K562 (cell line): ENCODE data around the gene HIPK1. TPM values are rescaled to one million over a fixed set of nuclear protein-coding genes. Genes with fewer than 3 reads are reported as not detected.
A peak's percentile ranks its signal among the peaks of the same experiment; 100 is the strongest.

Source experiments
- ATAC-seq: fragments of 200-7000 bp; cut with Tn5 transposase; 3 replicates; pipeline ENCODE4 v1.9.1; 2020; ENCODE audit warnings: moderate library complexity
- BruUV-seq: library from RNA; stranded (reverse); fragments of 400-500 nt; replicated peaks from 2 replicates; lab custom pipeline; 2021; lab: Mats Ljungman, UMichigan
- CTCF ChIA-PET: fragments of 300-600 bp; formaldehyde crosslinking; extraction: SDS; loops from one replicate; lab custom pipeline; 2021; ENCODE audit warnings: low intra/inter-chr PET ratio; lab: Yijun Ruan, JAX
- POLR2A ChIA-PET: fragments of 300-600, 350-650 bp; sonication (Branson Sonifier 250); formaldehyde crosslinking; extraction: SDS; loops from one replicate; lab custom pipeline; 2021; ENCODE audit warnings: antibody characterized with exemption, inconsistent platforms; lab: Yijun Ruan, JAX
- DNase-seq, 4 experiments: peaks; one replicate each; pipeline versions ENCODE4 v3.0.0 to v3.0.0-alpha.2; 2011 to 2018; ENCODE audit warnings: low spot score in 3 of 4, mixed read lengths in 3 of 4; ENCODE audit errors: extremely low read depth in 1 of 4
- FAIRE-seq: peaks from 2 replicates; lab custom pipeline; 2011; peaks lifted over from hg19 to GRCh38; lab: Jason Lieb, UNC
- H2AFZ ChIP-seq: 2 replicates; pipeline ENCODE4 v1.6.0; 2011; ENCODE audit warnings: low read depth, low read length, control low read depth, inconsistent platforms
- H3K27ac ChIP-seq: fragments of 200-600 bp; 3 replicates; pipeline ENCODE4 v1.8.0; 2011; ENCODE audit warnings: low read depth, mild to moderate bottlenecking, control low read depth, inconsistent platforms, low read length, moderate library complexity, mixed read lengths; ENCODE audit errors: extremely low read depth
- H3K27me3 ChIP-seq, 2 experiments: fragments of 300-600 bp in 1 of 2; 2 replicates in 1 of 2; 3 replicates in 1 of 2; pipeline versions ENCODE4 v1.6.0 to v1.8.0; 2011; ENCODE audit warnings: inconsistent platforms in 2 of 2, low read length in 2 of 2, mild to moderate bottlenecking in 1 of 2, mixed read lengths in 1 of 2, moderate library complexity in 1 of 2; ENCODE audit not compliant: control insufficient read depth in 2 of 2, insufficient read depth in 2 of 2
- H3K36me3 ChIP-seq: fragments of 300-600 bp; 3 replicates; pipeline ENCODE4 v1.8.0; 2011; ENCODE audit warnings: mild to moderate bottlenecking, low read length, inconsistent platforms; ENCODE audit not compliant: control insufficient read depth, insufficient read depth
- H3K4me1 ChIP-seq, 2 experiments: fragments of 200-600 bp in 1 of 2; replicated peaks in 1 of 2; 2 replicates in 1 of 2; 3 replicates in 1 of 2; pipeline versions ENCODE4 v1.5.1 to v1.8.0; 2011; ENCODE audit warnings: inconsistent platforms in 2 of 2, low read length in 2 of 2, mild to moderate bottlenecking in 1 of 2, mixed read lengths in 1 of 2, moderate library complexity in 1 of 2; ENCODE audit not compliant: control insufficient read depth in 2 of 2, insufficient read depth in 2 of 2
- H3K4me2 ChIP-seq: 2 replicates; pipeline ENCODE4 v1.6.1; 2011; ENCODE audit warnings: low read length, control low read depth, inconsistent platforms, mixed read lengths; ENCODE audit not compliant: insufficient read depth
- H3K4me3 ChIP-seq: fragments of 200-600 bp; sonication (generic), shearing (Covaris generic); 2 replicates; pipeline ENCODE4 v1.5.1; 2016; ENCODE audit warnings: control low read depth, inconsistent platforms
- H3K79me2 ChIP-seq: fragments of 200-600 bp; 3 replicates; pipeline ENCODE4 v1.8.0; 2011; ENCODE audit warnings: low read length, inconsistent platforms; ENCODE audit not compliant: control insufficient read depth, insufficient read depth
- H3K9ac ChIP-seq, 2 experiments: 2 replicates each; pipeline versions ENCODE4 v1.6.0 to v1.6.1; 2011; ENCODE audit warnings: low read depth in 2 of 2, low read length in 2 of 2, control low read depth in 1 of 2, inconsistent platforms in 1 of 2, mild to moderate bottlenecking in 1 of 2, mixed read lengths in 1 of 2; ENCODE audit not compliant: insufficient read depth in 1 of 2
- H3K9me1 ChIP-seq: one replicate; pipeline ENCODE4 v1.6.0; 2011; ENCODE audit warnings: inconsistent platforms, mild to moderate bottlenecking, low read length, moderate library complexity; ENCODE audit not compliant: control insufficient read depth, insufficient read depth
- H3K9me3 ChIP-seq: replicated peaks from 2 replicates; pipeline ENCODE4 v1.5.1; 2011; ENCODE audit warnings: low read depth, low read length, inconsistent platforms; ENCODE audit not compliant: control insufficient read depth, insufficient read depth
- H4K20me1 ChIP-seq: replicated peaks from 2 replicates; pipeline ENCODE4 v1.6.1; 2011; ENCODE audit warnings: low read length, inconsistent platforms, mixed read lengths; ENCODE audit not compliant: control insufficient read depth, insufficient read depth
- COPS2 ChIP-seq: fragments of 450-650 bp; conservative IDR thresholded peaks from 2 replicates; pipeline ENCODE4 v1.6.1; 2016; ENCODE audit warnings: mild to moderate bottlenecking, moderate library complexity
- CREB1 ChIP-seq, 2 experiments: sonication (generic) in 1 of 2; formaldehyde crosslinking in 1 of 2; IDR thresholded peaks; 2 replicates each; pipeline versions ENCODE4 v1.6.1 to v1.8.0; 2012 to 2022; ENCODE audit warnings: inconsistent platforms in 1 of 2, mild to moderate bottlenecking in 1 of 2, missing genetic modification reagents in 1 of 2, moderate library complexity in 1 of 2
- DACH1 ChIP-seq: fragments of 450-650 bp; IDR thresholded peaks from 2 replicates; pipeline ENCODE4 v1.6.1; 2018; ENCODE audit not compliant: partially characterized antibody
- ELF2 ChIP-seq: fragments of 250-450 bp; sonication (Bioruptor Pico); IDR thresholded peaks from 2 replicates; pipeline ENCODE4 v1.5.0; 2021; ENCODE audit warnings: mild to moderate bottlenecking
- ELF4 ChIP-seq: fragments of 450-650 bp; formaldehyde crosslinking; IDR thresholded peaks from 2 replicates; pipeline ENCODE4 v1.4.0; 2022; ENCODE audit warnings: missing genetic modification characterization
- FOXA3 ChIP-seq, 2 experiments: fragments of 450-650 bp in 1 of 2; sonication (generic) in 1 of 2; formaldehyde crosslinking; IDR thresholded peaks in 1 of 2; conservative IDR thresholded peaks in 1 of 2; 2 replicates each; pipeline versions ENCODE4 v1.4.0 to v1.8.0; 2020 to 2022; ENCODE audit warnings: mild to moderate bottlenecking in 2 of 2, missing genetic modification reagents in 1 of 2
- MCM2 ChIP-seq: fragments of 450-650 bp; IDR thresholded peaks from 2 replicates; pipeline ENCODE4 v1.6.1; 2017; ENCODE audit warnings: low read depth, mild to moderate bottlenecking
- MXI1 ChIP-seq: IDR thresholded peaks from 2 replicates; pipeline ENCODE4 v1.6.1; 2011; ENCODE audit warnings: low read depth, mild to moderate bottlenecking, improper control_type of control experiment, low read length
- NCOA1 ChIP-seq: fragments of 450-650 bp; IDR thresholded peaks from 2 replicates; pipeline ENCODE4 v1.6.1; 2016; ENCODE audit warnings: low read depth
- NFRKB ChIP-seq: fragments of 450-650 bp; IDR thresholded peaks from 2 replicates; pipeline ENCODE4 v1.6.1; 2016; ENCODE audit warnings: low read depth
- POLR2A ChIP-seq: fragments of 450-650 bp; conservative IDR thresholded peaks from 2 replicates; pipeline ENCODE4 v1.6.1; 2016
- POU5F1 ChIP-seq: fragments of 150-350 bp; IDR thresholded peaks from 2 replicates; pipeline ENCODE4 v1.6.1; 2014; ENCODE audit warnings: borderline replicate concordance, low read length, low read depth, mild to moderate bottlenecking; ENCODE audit not compliant: partially characterized antibody
- STAT5B ChIP-seq: fragments of 250-450 bp; sonication (Bioruptor Pico); IDR thresholded peaks from 2 replicates; pipeline ENCODE4 v1.8.0; 2021; ENCODE audit warnings: mild to moderate bottlenecking, inconsistent platforms
- ZNF239 ChIP-seq: fragments of 250-450 bp; sonication (Bioruptor Pico); IDR thresholded peaks from 2 replicates; pipeline ENCODE4 v1.4.0; 2020; ENCODE audit warnings: mild to moderate bottlenecking
- ZNF253 ChIP-seq: fragments of 250-450 bp; sonication (Bioruptor Pico); conservative IDR thresholded peaks from 2 replicates; pipeline ENCODE4 v1.6.1; 2021; ENCODE audit warnings: mild to moderate bottlenecking
- ZNF436 ChIP-seq: fragments of 250-450, 450-650 bp; sonication (Bioruptor Pico); formaldehyde crosslinking; IDR thresholded peaks from 2 replicates; pipeline ENCODE4 v1.7.0; 2020; ENCODE audit warnings: mild to moderate bottlenecking
- WGBS: fragments of 100-300 bp; shearing (Covaris generic); methylation state at CpG from one replicate; pipeline ENCODE4 v1.1.6; 2016; ENCODE audit warnings: low coverage, mixed read lengths; ENCODE audit not compliant: insufficient coverage; ENCODE audit errors: missing lambda C conversion rate; 5-methylcytosine and 5-hydroxymethylcytosine counted together
- in situ Hi-C: fragments of 300-500 bp; cut with MboI; formaldehyde crosslinking; loops from 4 replicates; pipeline ENCODE4 v1.15.0; 2018; ENCODE audit warnings: inconsistent platforms, mixed read lengths
- intact Hi-C: fragments of 100-400 bp; cut with micrococcal nuclease; formaldehyde crosslinking; loops from 2 replicates; pipeline ENCODE4 v1.14.2; 2022
- polyA plus RNA-seq, 8 experiments: library from polyadenylated mRNA; depleted of rRNA in 4 of 8; stranded (reverse) in 5 of 8; unstranded in 3 of 8; fragments of >200 nt; fragmentation: Nextera tagmentation in 2 of 8; fragmentation: Illumina TruSeq in 1 of 8; extraction: Ambion mirVana in 2 of 8; extraction: Trizol in 1 of 8; gene quantifications; 2 replicates each; pipeline versions ENCODE4 v1.2.1 to v1.2.3, GENCODE V29; 2011 to 2014; ENCODE audit warnings: inconsistent platforms in 1 of 8, missing spikeins in 1 of 8
- total RNA-seq, 7 experiments: library from RNA; depleted of rRNA in 6 of 7; stranded (reverse); fragments of >200 nt in 6 of 7; fragmentation: Illumina TruSeq in 2 of 7; extraction: Trizol in 2 of 7; gene quantifications; 2 replicates each; pipeline versions ENCODE4 v1.2.1 to v1.2.3, GENCODE V29; 2011 to 2021; ENCODE audit warnings: low replicate concordance in 1 of 7
- TF ChIP-seq, protein P1 (sequence below): fragments of 250-450 bp; sonication (Bioruptor Pico); IDR thresholded peaks from 2 replicates; pipeline ENCODE4 v1.8.0; 2021; ENCODE audit warnings: moderate library complexity, mild to moderate bottlenecking, inconsistent platforms
- TF ChIP-seq, protein P2 (sequence below): fragments of 450-650 bp; IDR thresholded peaks from 2 replicates; pipeline ENCODE4 v1.6.1; 2016; ENCODE audit warnings: mild to moderate bottlenecking
- TF ChIP-seq, protein P3 (sequence below): sonication (generic); formaldehyde crosslinking; IDR thresholded peaks from 2 replicates; pipeline ENCODE4 v1.8.1; 2022; ENCODE audit warnings: missing genetic modification reagents

The HIPK1 gene
- total and polyA plus RNA-seq, 9 of the 15 experiments (the other 6 are each of a cell fraction or from before 2014, with no cell fraction given) = 10.0 to 57.9 (median 29.6) TPM

DNA sequence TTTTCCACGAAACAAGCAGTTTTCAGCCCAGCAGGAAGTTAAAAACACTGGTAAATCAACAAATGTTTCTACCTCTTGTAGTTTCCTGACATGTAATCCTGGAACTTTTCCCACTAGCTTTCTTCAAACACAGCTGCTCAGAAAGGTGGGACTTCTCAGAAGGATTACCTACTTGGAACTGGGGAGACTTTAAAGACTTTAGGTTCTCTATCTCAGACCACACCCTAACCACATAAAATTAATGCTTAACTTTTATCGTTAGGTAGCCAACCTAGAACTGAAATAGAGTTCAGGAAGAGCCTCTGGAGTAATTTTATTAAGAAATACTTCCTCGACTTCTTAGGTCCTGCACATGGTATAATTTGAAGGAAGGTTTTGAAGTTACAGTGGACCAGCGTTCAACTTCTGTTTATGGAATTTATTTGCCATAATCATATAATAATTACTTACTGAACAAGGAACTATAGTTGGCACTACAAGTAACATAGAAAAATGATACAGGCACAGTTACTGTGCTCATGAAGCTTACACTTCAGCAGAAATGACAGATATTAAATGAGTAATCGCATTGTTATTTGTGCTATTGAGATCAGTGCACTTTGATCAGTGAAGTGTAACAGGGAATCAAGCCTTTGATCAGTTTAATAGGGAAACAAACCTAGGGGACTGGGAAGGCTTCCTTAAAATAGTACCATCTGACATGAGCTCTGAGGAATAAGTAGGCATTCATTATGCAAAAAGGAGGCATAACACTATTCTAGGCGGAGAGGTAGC lies 41.5 kb upstream of the HIPK1 start, which contains the start of gene BCL2L15:
Gene BCL2L15 (minus strand): TSS at position 180 of the 774 bp plus-strand sequence. CDS start 206 bp downstream, outside the sequence.
- Histone ChIP-seq H2AFZ (peak within 1 kb of the TSS; percentile 56), H3K27ac (no peak within 1 kb of the TSS), H3K4me2 (no peak within 1 kb of the TSS), H3K9me1 (no peaks in the 10 kb centered on the region), H3K4me3 (no peak within 1 kb of the TSS), H3K36me3 (no peaks in the 10 kb centered on the region), H4K20me1 (no peaks in the 10 kb centered on the region), H3K4me1 (peaks cover 0 to 9% of the 10 kb centered on the region in 2 experiments; a peak in 3 of 5 replicates), H3K27me3 (no peaks in the 10 kb centered on the region), H3K9me3 (no peaks in the 10 kb centered on the region; the same call in 1 of the 2 replicates), H3K79me2 (no peaks in the 10 kb centered on the region), H3K9ac (peak within 1 kb of the TSS in 1 of 2 experiments; percentile 3; a peak in 1 of 4 replicates)
- no TSS peak for BruUV-seq
- DNase-seq (no peak), FAIRE-seq (peak; percentile 48), ATAC-seq (peak; percentile 19; the same call in 2 of the 3 replicates)
- in situ Hi-C loops (no loop called here), intact Hi-C loops (no loop called here)
- no peak for TF ChIP-seq ELF4 (CRISPR knock-in tag)
- TF ChIP-seq ELF2 (CRISPR knock-in tag) = no peak
- TF ChIP-seq ZNF436 (CRISPR knock-in tag) = no peak
- TF ChIP-seq, protein P1, sequence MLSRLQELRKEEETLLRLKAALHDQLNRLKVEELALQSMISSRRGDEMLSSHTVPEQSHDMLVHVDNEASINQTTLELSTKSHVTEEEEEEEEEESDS (CRISPR knock-in tag) = no peak
- no peak for TF ChIP-seq MCM2
- no peak for TF ChIP-seq STAT5B (CRISPR knock-in tag)
- no peak for TF ChIP-seq POU5F1
- TF ChIP-seq, protein P2, sequence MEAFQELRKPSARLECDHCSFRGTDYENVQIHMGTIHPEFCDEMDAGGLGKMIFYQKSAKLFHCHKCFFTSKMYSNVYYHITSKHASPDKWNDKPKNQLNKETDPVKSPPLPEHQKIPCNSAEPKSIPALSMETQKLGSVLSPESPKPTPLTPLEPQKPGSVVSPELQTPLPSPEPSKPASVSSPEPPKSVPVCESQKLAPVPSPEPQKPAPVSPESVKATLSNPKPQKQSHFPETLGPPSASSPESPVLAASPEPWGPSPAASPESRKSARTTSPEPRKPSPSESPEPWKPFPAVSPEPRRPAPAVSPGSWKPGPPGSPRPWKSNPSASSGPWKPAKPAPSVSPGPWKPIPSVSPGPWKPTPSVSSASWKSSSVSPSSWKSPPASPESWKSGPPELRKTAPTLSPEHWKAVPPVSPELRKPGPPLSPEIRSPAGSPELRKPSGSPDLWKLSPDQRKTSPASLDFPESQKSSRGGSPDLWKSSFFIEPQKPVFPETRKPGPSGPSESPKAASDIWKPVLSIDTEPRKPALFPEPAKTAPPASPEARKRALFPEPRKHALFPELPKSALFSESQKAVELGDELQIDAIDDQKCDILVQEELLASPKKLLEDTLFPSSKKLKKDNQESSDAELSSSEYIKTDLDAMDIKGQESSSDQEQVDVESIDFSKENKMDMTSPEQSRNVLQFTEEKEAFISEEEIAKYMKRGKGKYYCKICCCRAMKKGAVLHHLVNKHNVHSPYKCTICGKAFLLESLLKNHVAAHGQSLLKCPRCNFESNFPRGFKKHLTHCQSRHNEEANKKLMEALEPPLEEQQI = no peak
- no peak for TF ChIP-seq COPS2
- TF ChIP-seq, protein P3, sequence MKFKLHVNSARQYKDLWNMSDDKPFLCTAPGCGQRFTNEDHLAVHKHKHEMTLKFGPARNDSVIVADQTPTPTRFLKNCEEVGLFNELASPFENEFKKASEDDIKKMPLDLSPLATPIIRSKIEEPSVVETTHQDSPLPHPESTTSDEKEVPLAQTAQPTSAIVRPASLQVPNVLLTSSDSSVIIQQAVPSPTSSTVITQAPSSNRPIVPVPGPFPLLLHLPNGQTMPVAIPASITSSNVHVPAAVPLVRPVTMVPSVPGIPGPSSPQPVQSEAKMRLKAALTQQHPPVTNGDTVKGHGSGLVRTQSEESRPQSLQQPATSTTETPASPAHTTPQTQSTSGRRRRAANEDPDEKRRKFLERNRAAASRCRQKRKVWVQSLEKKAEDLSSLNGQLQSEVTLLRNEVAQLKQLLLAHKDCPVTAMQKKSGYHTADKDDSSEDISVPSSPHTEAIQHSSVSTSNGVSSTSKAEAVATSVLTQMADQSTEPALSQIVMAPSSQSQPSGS (CRISPR knock-in tag) = no peak
- no peak for TF ChIP-seq ZNF253 (CRISPR knock-in tag)
- TF ChIP-seq CREB1 (IDR thresholded peaks at IDR 0.05) = no peak
- no peak for TF ChIP-seq CREB1 (CRISPR knock-in tag; IDR thresholded peaks at IDR 0.05)
- no peak for TF ChIP-seq ZNF239 (CRISPR knock-in tag)
- no peak for TF ChIP-seq POLR2A
- TF ChIP-seq MXI1 = no peak
- no peak for TF ChIP-seq NFRKB
- no peak for TF ChIP-seq DACH1
- TF ChIP-seq NCOA1 = no peak
- TF ChIP-seq FOXA3 (CRISPR knock-in tag; conservative IDR thresholded peaks at IDR 0.05 in 1 of 2, IDR thresholded peaks at IDR 0.05 in 1 of 2) = no peak
- ChIA-PET POLR2A (interaction anchor here (0.5 to 1.5 kb wide), 5 partner anchors 11 to 104 kb away, joined by 3 to 5 read pairs (median 4); no protein-coding TSS in a partner anchor), CTCF (no interaction called here)
- 40% methylated on average over 6 of the region's 6 CpGs for WGBS
